ENCODE results near the gene ALG6. TPM values are rescaled to one million over a fixed set of nuclear protein-coding genes. Genes with fewer than 3 reads are reported as not detected.

ALG6 gene
- total RNA-seq, 2 donors from 2014 or later, result 25.9 to 26.9 TPM

DNA sequence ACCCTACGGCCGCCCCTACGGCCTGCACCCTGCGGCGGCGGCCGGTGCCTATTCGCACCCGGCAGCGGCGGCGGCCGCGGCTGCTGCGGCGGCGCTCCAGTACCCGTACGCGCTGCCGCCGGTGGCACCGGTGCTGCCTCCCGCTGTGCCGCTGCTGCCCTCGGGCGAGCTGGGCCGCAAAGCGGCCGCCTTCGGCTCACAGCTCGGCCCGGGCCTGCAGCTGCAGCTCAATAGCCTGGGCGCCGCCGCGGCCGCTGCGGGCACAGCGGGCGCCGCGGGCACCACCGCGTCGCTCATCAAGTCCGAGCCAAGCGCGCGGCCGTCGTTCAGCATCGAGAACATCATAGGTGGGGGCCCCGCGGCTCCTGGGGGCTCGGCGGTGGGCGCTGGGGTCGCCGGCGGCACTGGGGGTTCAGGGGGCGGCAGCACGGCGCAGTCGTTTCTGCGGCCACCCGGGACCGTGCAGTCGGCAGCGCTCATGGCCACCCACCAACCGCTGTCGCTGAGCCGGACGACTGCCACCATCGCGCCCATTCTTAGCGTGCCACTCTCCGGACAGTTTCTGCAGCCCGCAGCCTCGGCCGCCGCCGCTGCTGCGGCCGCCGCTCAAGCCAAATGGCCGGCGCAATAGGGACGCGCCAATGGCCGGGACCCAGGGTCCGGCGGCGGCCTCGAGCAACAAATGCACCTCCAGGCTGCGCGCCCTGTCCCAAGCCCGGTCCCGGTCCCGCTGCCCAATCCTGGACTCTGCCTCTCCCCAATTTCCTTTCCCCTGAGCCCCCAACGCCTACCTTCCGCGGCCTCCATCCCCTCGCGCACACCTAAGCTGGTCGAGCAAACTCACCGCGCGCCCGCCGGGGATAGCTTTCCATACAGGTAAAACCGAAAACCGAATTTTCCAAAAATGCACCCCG lies 43.3 kb upstream of the ALG6 start:
- Mint-ChIP-seq H3K27me3 (ENCODE audit: insufficient read depth) (peaks cover 87% of the 10 kb centered on the region), H3K9me3 (no peaks in the 10 kb centered on the region), H3K4me1 (peaks cover 42% of the 10 kb centered on the region), H3K4me3 (peak overlapping the region; percentile 76), H3K36me3 (ENCODE audit: low read depth) (no peaks in the 10 kb centered on the region), H3K27ac (no peak overlapping the region)
- DNase-seq, result peak; percentile 71
- peaks cover 100% of the 10 kb centered on the region for H3K27me3 ChIP-seq (ENCODE audit: control insufficient read depth, insufficient read depth, low read length, poor library complexity, severe bottlenecking)
- whole genome bisulfite sequencing, 2 experiments (ENCODE audit: insufficient coverage in 1 of 2, insufficient read length in 1 of 2), result 0 to 1% methylated on average over 14 to 114 of the region's 114 CpGs
- no peak overlapping the region for H3K27ac ChIP-seq (ENCODE audit: low read depth, low read length)
- H3K36me3 ChIP-seq (ENCODE audit: control insufficient read depth, insufficient read depth, low read length), result no peaks in the 10 kb centered on the region
- H3K4me1 ChIP-seq (ENCODE audit: control insufficient read depth, insufficient read depth, low read length), result no peaks in the 10 kb centered on the region
- H3K9me3 ChIP-seq (ENCODE audit: control insufficient read depth, low read length), result no peaks in the 10 kb centered on the region
- peak overlapping the region; percentile 56 for H3K4me3 ChIP-seq (ENCODE audit: low read length)
- TF ChIP-seq, protein P1, sequence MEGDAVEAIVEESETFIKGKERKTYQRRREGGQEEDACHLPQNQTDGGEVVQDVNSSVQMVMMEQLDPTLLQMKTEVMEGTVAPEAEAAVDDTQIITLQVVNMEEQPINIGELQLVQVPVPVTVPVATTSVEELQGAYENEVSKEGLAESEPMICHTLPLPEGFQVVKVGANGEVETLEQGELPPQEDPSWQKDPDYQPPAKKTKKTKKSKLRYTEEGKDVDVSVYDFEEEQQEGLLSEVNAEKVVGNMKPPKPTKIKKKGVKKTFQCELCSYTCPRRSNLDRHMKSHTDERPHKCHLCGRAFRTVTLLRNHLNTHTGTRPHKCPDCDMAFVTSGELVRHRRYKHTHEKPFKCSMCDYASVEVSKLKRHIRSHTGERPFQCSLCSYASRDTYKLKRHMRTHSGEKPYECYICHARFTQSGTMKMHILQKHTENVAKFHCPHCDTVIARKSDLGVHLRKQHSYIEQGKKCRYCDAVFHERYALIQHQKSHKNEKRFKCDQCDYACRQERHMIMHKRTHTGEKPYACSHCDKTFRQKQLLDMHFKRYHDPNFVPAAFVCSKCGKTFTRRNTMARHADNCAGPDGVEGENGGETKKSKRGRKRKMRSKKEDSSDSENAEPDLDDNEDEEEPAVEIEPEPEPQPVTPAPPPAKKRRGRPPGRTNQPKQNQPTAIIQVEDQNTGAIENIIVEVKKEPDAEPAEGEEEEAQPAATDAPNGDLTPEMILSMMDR (conservative IDR thresholded peaks at IDR 0.05), result peak; percentile 1
- H3K9ac ChIP-seq (ENCODE audit: extremely low read depth, low read length, poor library complexity, severe bottlenecking), result no peak overlapping the region

DNA sequence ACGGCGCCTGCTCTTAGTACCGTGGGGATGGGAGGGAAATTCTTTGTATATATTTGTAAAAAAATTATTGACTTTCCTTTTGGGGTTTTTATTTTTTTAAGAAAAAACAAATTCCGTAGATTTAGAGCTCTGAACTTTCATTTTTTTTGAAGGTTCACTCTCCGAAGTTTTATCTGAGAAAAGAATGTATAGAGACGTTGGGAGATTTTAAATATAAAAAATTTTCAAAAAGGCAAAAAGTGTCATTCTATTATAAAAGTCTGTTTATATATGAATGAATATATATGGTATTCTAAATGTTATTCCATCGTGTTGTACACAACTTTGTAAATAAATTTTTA lies 42.7 kb upstream of the ALG6 start:
- no peaks in the 10 kb centered on the region for H3K9me3 Mint-ChIP-seq
- DNase-seq, result no peak
- Histone ChIP-seq H3K27ac (ENCODE audit: low read depth, low read length) (no peak overlapping the region), H3K9me3 (ENCODE audit: control insufficient read depth, low read length) (no peaks in the 10 kb centered on the region), H3K27me3 (ENCODE audit: control insufficient read depth, insufficient read depth, low read length, poor library complexity, severe bottlenecking) (peaks cover 100% of the 10 kb centered on the region), H3K4me3 (ENCODE audit: low read length) (peak overlapping the region; percentile 56), H3K4me1 (ENCODE audit: control insufficient read depth, insufficient read depth, low read length) (no peaks in the 10 kb centered on the region), H3K9ac (ENCODE audit: extremely low read depth, low read length, poor library complexity, severe bottlenecking) (no peak overlapping the region), H3K36me3 (ENCODE audit: control insufficient read depth, insufficient read depth, low read length) (no peaks in the 10 kb centered on the region)
- 7% methylated on average over 2 to 6 of the region's 7 CpGs for WGBS, 2 experiments (ENCODE audit: insufficient coverage in 1 of 2, insufficient read length in 1 of 2)
- H3K27ac Mint-ChIP-seq, result no peak overlapping the region
- TF ChIP-seq, protein P1 (conservative IDR thresholded peaks at IDR 0.05), result no peak
- H3K27me3 Mint-ChIP-seq (ENCODE audit: insufficient read depth), result peaks cover 87% of the 10 kb centered on the region
- H3K36me3 Mint-ChIP-seq (ENCODE audit: low read depth), result no peaks in the 10 kb centered on the region
- H3K4me3 Mint-ChIP-seq, result peak overlapping the region; percentile 76
- H3K4me1 Mint-ChIP-seq, result peaks cover 39% of the 10 kb centered on the region

DNA sequence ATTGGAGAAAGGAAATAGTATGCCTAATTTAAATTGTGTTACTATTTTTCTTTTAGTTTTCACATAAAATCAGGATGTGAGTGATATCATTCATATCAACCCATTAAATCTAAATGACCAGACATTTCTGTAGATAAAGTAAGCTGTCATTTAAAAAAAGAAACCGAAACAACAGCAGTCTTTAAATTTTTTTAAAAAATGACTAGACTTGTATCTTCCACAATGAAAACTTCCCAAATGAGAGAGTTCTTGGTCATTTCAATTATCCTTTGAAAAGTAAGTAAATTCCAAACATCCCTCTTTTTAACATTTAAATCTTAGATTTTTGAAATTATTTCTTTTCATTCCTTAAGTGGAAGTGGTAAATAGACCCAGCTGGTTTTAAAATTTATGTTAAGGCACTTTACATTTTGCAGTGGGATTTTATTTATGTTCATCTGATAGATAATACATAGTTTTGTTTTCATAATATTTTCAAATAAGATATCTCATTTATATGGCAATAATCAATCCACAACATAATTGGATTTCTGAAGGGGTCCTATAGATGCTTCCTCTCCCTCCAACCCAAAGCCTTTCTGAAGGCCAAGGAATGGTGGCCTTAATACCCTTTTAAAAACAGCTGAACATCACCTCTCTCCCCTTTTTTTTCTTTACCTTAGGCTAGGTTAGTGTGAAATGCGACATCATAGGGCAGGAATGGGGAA lies 42.0 kb upstream of the ALG6 start:
- Mint-ChIP-seq H3K27me3 (ENCODE audit: insufficient read depth) (peaks cover 87% of the 10 kb centered on the region), H3K27ac (no peak overlapping the region), H3K9me3 (no peaks in the 10 kb centered on the region), H3K36me3 (ENCODE audit: low read depth) (no peaks in the 10 kb centered on the region), H3K4me3 (peak overlapping the region; percentile 76), H3K4me1 (peaks cover 37% of the 10 kb centered on the region)
- H3K27ac ChIP-seq (ENCODE audit: low read depth, low read length), result no peak overlapping the region
- no peaks in the 10 kb centered on the region for H3K4me1 ChIP-seq (ENCODE audit: control insufficient read depth, insufficient read depth, low read length)
- DNase-seq, result no peak
- TF ChIP-seq, protein P1 (conservative IDR thresholded peaks at IDR 0.05), result no peak
- no peak overlapping the region for H3K9ac ChIP-seq (ENCODE audit: extremely low read depth, low read length, poor library complexity, severe bottlenecking)
- no peaks in the 10 kb centered on the region for H3K36me3 ChIP-seq (ENCODE audit: control insufficient read depth, insufficient read depth, low read length)
- H3K27me3 ChIP-seq (ENCODE audit: control insufficient read depth, insufficient read depth, low read length, poor library complexity, severe bottlenecking), result peaks cover 100% of the 10 kb centered on the region
- H3K9me3 ChIP-seq (ENCODE audit: control insufficient read depth, low read length), result no peaks in the 10 kb centered on the region
- 4% methylated on average over 2 of the region's 2 CpGs; no CpG with 5 or more reads in 1 of the 2 experiments for WGBS, 2 experiments (ENCODE audit: insufficient coverage in 1 of 2, insufficient read length in 1 of 2)
- H3K4me3 ChIP-seq (ENCODE audit: low read length), result no peak overlapping the region

Data from endodermal cell (in vitro differentiated cells).